Suppressor macrophage (primary cell): ENCODE results near the gene SETD2.
"Not testable (repeated sequence)": the region's sequence is repeated elsewhere in the genome, so short reads cannot be mapped to it uniquely, and the experiment has no call there.

ENCODE experiments used
- DNase-seq, 4 experiments: peaks; one replicate each; pipeline ENCODE4 v3.0.0-alpha.2; 2020 to 2022

The SETD2 gene

GRCh38 chr3:47034868-47035489, 128.9 kb downstream of the SETD2 start:
- DNase-seq: no peak

- DNase-seq: peak in 3 of 4 experiments; percentile 30 to 58 (median 44)
These were observed 132.9 kb downstream of the SETD2 start for GRCh38 chr3:47031041-47031440.

DNA sequence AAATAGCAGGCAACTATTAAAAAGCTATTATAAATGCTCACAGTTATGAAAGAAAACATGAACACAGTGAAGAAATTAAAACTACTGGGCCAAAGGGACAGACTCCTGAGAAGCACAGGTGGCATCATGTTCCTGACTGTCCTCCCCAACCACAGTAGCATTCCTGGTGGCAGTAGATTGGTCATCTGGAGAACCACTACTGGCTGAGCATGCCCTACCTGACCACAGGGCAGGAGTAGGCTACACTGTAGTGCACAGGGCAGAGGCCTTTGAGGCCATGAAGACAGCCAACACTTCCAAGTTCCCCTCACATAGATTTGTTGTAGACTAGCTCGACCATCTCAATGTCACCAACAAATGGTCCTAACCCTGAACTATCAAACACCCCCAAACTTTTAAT, 135.2 kb downstream of the SETD2 start:
- no peak for DNase-seq

DNA sequence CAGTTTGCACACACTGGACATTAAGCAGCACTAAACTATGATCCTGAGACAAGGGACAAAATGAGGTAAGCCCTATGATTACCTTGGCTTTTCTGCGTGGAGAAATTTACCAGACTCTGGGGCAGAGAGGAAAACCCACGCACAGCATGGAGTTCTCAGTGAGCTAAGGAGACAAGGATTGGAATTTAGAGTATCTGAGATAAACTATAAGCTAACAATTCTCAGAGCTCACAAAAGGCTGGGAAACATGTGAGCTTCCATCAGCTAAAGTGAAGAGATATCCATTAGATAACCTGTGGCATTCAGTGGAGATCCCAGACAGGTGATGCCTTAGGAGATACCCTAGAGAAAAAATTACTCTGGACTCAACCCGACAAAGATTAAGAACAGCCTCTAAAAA, 135.8 kb downstream of the SETD2 start:
- DNase-seq: no peak

- not testable (repeated sequence) for DNase-seq
These were observed 137.5 kb downstream of the SETD2 start for GRCh38 chr3:47026432-47026831.

- no peak for DNase-seq
These were observed 139.0 kb downstream of the SETD2 start for GRCh38 chr3:47024932-47025331.

GRCh38 chr3:47022641-47023071, 141.3 kb downstream of the SETD2 start:
- DNase-seq: no peak

DNA sequence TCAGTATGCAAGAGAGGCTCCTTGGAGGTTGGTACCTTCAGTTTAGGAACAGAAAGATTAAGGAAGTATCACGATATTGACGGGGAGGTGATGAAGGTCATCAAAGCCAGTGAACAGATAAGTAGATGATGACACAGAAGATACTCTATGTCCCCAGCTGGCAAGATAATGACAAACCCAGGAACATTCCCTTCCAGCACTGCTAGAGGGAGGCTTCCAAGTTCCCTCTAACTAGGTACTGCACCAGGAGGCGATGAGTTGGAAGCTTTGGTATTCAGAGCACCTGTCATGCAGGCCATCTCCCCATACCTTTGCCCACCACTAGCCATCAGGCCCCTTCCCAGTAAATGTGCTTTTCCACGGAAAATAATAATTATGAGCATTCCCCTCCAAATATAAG, 143.6 kb downstream of the SETD2 start:
- DNase-seq: no peak

DNA sequence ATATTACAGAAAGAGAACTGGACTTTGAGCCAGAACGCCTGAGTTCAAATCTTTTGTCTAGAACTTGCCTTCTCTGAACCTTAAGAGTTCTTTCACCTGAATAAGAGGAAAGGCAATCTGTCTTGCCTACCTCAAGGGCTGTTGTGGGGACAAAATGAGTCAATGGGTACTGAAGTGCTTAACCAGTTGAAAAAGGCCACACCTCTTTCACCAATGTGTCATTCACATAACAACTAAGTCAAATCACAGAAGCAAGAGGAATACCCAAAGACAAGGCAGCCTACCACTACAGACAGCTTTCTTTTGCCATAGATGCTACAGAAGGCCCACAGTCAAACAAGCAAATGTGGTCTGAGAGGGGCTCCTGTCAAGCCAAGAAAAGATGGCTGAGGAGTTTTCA, 144.7 kb downstream of the SETD2 start:
- no peak for DNase-seq

DNA sequence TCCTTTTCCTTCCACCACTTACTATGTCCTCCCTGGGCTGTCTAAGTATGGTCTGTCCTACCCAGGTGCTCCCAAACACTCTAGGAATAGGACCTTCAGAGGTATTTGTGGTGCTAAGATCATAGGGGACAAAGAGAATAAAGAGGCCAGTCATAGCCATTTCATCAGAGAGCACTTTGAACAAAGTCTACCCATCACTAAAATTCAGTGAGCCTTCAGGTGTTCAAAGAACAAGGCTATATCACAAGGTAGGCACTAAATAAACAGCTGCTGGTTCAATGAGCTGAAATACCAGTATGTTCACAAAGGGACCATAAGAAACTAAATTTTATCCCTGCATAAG, 145.7 kb downstream of the SETD2 start:
- no peak for DNase-seq

DNA sequence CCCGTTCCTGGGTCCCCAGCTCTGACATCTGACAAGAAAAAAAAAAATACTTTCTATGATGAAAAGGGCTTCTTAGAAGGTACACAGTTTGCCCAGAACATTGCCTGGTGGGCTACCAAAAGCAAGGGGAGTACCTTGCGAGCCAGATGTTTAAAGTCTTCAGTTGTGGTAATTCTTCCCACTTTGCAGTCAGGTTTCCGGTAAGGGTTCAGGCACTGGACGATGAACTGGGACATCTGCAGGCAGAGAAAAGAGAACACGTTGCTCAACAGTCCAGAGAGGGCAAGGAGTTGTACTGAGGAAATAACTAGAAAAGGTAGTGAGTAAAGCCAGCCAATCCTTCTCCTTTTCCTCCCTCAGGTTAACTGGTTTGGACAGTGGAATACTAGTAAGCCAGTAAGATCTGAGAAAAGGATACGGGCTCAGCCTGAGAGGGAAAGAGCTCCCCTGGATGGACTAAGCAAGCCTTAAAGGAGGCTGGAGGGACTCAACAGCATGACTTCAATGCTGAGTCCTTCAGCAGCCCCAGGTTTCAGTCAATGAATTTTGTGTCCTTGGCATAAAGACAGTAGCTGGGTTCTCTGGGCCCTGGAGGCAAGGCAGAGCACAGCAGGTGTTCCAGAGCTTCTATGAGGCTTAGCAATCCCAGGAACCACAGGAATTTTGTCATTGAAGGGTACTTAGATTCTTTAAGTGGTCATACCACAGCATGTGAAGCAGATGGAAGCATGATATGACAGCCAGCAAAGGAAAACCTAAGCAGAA, 146.2 kb downstream of the SETD2 start:
- peak in 2 of 4 experiments; percentile 17 to 19 for DNase-seq

GRCh38 chr3:47016934-47017435, 146.9 kb downstream of the SETD2 start:
- peak; percentile 29 to 68 (median 45) for DNase-seq

DNA sequence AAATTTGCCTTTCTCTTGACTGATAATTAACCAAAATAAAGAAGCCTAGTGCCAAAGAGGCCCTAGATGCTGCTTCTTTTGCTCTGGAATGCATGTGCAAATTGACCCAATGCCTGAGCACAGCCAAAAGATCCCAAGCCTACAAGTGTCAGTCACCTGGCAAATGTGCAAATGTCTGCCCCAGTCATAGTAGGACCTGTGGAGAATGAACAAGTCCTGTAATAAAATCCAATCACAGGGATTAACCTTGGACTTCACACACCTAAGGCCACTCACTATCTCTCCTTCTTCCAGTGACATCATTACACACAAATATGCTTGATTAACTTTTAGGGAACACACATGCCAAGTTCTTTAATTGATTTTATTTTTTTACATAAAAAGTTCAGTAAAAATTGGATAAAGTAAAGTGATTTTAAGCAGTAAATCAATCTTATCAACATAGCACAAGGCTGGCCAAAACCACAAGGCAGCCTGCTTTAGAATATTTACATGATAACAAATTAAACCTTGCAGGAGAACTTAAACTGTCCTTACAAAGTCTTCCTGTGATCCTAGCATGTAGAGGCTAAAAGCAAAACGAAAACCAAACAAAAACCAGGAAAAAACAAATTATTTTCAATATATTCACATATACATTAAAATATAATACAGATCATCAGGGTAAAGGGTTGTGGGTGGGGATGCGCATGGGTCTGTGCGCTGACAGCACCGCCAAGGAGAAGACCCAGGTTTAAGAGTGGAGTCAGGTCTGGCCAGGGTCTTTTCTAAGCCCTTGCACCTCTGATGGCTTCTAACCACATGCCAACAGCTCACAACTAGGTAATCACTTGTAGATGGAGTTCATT, 147.6 kb downstream of the SETD2 start:
- DNase-seq: no peak

- no peak for DNase-seq
These were observed 148.8 kb downstream of the SETD2 start for GRCh38 chr3:47015151-47015550.

- DNase-seq: no peak
These were observed 149.9 kb downstream of the SETD2 start for GRCh38 chr3:47014036-47014435.

DNA sequence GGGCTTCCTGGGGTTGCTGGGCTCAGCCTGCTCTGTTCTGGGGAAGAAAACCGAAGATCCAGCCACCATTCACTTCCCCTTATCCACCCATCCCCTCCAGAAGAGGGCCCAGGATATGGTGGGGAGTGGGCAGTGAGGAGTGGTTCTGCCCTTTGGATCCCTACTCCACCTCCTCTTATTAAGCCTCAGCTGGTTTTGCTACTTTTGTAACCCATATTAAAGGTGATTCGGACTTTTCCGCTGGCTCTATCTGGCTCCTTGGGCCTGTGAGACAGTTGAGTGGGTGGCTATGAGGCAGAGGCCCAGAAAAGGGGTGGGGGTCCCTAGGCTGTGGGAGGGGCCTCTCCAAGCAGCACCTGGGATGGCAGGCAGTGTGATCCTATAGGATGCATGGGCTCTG, 150.7 kb downstream of the SETD2 start:
- DNase-seq: no peak

DNA sequence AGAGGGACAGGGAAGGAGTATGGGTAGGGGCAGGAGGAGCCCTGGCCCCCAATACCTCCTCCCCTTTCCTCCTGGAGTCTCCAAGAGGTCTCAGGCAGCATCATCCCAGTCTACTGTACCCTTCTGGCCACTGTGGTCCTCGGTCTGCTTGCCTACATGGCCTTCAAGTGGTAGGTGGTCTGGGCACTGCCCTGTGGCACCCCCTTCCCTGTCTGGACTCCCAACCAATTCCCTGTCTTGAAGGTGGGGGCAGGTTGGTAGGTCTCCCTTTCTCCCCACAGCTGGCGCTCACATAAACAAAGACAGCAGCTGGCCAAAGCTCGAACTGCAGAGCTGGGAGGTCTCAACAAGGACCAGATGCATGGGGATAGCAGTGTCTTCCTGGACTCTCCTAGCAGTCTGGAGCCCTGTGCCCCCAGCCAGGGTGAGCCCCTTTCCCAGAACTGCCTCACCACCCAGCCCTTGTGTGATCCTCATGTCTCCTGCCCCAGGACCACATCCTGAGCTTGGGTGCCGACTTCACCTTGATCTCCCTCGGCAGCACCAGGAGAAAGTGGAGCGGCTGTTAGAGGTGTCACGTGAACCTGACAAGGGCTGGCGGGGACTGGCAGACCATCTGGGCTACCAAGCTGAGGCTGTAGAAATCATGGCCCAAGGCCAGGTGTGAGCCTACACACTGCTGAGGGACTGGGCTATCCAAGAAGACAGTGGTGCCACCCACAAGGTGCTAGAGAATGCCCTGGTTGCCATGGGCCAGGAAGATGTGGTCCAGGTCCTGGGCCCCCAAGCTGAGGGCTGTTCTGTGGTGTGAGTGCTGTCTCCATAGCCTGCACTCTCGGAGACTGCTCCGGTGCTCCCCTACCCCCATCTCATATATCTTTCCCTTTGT, 151.3 kb downstream of the SETD2 start:
- DNase-seq: no peak

DNA sequence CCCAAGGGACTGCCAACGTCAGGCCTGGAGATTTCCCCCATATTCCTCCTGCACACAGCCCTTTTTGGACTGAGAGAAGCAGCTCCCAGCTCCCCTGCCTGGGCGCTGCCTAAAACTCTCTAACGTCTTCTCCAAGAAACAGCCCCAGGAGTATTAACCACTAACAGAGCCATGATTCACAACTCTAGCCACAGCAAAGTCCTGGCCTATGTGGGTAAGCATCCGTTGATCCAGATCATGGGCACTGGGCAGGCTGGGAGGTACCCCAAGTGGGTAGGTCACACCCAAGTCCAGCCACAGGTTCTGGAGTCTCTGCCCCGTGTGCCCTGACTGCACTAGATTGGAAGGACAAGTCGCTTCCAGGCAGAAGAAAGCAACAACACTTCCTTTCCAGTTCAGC, 152.5 kb downstream of the SETD2 start:
- DNase-seq: no peak

DNA sequence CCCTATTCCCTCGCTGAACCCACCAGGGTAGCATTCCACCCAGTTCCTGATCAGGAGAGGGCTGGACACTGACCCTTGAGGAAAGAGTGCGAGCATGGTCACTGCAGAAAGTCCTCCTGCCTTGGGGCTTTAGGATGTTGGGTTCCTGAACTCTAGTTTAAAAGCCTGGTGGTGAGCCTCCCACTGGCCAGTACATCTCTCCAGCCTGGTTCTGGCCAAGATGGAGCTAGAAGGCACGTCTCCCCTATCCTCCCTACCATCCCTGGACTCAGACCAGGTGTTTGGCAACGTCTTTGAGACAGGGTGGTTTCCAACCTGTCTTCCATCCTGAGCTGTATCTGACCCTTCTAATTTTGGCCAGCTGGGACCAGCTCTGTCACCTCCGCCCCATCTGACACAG, 153.0 kb downstream of the SETD2 start:
- no peak for DNase-seq

GRCh38 chr3:47010111-47010712, 153.7 kb downstream of the SETD2 start:
- DNase-seq: no peak

DNA sequence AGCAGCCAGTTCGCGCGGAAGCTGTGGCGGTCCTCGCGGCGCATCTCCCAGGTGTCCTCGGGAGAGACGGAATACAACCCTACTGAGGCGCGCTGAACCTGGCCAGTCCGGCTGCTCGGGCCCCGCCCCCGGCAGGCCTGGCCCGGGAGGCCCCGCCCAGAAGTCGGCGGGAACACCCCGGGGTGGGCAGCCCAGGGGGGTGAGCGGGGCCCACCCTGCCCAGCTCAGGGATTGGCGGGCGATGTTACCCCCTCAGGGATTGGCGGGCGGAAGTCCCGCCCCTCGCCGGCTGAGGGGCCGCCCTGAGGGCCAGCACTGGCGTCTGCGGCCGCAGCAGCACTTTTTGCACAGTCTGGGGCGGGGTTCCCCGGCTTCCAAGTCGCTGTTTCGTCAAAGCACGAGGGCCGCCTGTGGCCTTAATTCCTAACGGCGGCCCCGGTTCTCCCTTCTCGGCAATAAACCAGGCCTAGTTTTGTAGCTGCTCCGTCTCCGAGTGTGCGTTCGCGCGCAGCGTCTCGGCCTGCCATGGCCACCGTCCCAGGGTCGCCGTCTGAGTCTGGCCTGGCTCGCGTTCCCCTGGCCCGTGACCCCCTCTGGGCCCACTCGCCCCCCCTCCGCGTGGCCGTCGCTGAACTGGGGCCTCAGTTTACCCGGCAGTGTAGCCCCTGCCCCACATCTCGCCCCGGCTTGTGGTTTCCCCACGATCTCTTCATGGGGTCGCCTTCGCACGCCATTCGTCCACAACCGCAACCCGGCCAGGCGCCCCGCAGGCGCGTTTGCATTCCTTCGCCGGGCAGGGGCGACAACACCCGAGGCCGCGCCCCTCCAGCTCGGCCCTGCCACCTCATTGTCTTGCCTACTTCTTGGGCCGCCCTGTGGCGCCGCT, 154.4 kb downstream of the SETD2 start:
- DNase-seq: peak; percentile 82 to 91 (median 86)
